GM23338 (cell line): ENCODE data around the gene KLF14. TPM values are rescaled to one million over a fixed set of nuclear protein-coding genes. Genes with fewer than 3 reads are reported as not detected.

ENCODE experiments used
- ATAC-seq: fragments of 200-7000 bp; cut with Tn5 transposase; 3 replicates; pipeline ENCODE4 v1.9.1; 2020
- DNase-seq: peaks from one replicate; pipeline ENCODE4 v3.0.0-alpha.2; 2015; ENCODE audit warnings: low spot score
- H2AFZ ChIP-seq: fragments of 200-600 bp; sonication (generic); 2 replicates; pipeline ENCODE4 v1.8.0; 2016; ENCODE audit warnings: antibody characterized with exemption, mild to moderate bottlenecking, moderate library complexity
- H3F3A ChIP-seq: fragments of 200-600 bp; sonication (generic); replicated peaks from 2 replicates; pipeline ENCODE4 v1.8.0; 2017; ENCODE audit warnings: antibody characterized with exemption, mixed run types, low read depth
- H3K27ac ChIP-seq: fragments of 200-600 bp; sonication (generic); 2 replicates; pipeline ENCODE4 v1.6.1; 2016; ENCODE audit warnings: low read depth
- H3K27me3 ChIP-seq: fragments of 200-600 bp; sonication (generic); 2 replicates; pipeline ENCODE4 v1.8.0; 2016; ENCODE audit warnings: mild to moderate bottlenecking, mixed run types, moderate library complexity; ENCODE audit not compliant: insufficient read depth
- H3K36me3 ChIP-seq: fragments of 200-600 bp; sonication (generic); 2 replicates; pipeline ENCODE4 v1.8.0; 2016; ENCODE audit warnings: mild to moderate bottlenecking; ENCODE audit not compliant: insufficient read depth
- H3K4me1 ChIP-seq: fragments of 200-600 bp; sonication (generic); 2 replicates; pipeline ENCODE4 v1.8.0; 2016; ENCODE audit warnings: mild to moderate bottlenecking, moderate library complexity; ENCODE audit not compliant: insufficient read depth
- H3K4me2 ChIP-seq: fragments of 200-600 bp; sonication (generic); 2 replicates; pipeline ENCODE4 v1.7.1; 2017; ENCODE audit warnings: mixed run types
- H3K4me3 ChIP-seq: fragments of 200-600 bp; sonication (generic); 2 replicates; pipeline ENCODE4 v1.6.1; 2016; ENCODE audit warnings: mixed run types
- H3K79me2 ChIP-seq: fragments of 200-600 bp; sonication (generic); replicated peaks from 2 replicates; pipeline ENCODE4 v1.8.0; 2017; ENCODE audit warnings: mild to moderate bottlenecking; ENCODE audit not compliant: insufficient read depth
- H3K9me2 ChIP-seq: fragments of 200-600 bp; sonication (generic); 2 replicates; pipeline ENCODE4 v1.8.0; 2017; ENCODE audit not compliant: insufficient read depth
- H4K20me1 ChIP-seq: fragments of 200-600 bp; sonication (generic); replicated peaks from 2 replicates; pipeline ENCODE4 v1.8.0; 2017; ENCODE audit warnings: mild to moderate bottlenecking; ENCODE audit not compliant: insufficient read depth
- H3K27ac Mint-ChIP-seq: 2 replicates; pipeline ENCODE4 v1.8.0; 2020; ENCODE audit warnings: inconsistent platforms, mild to moderate bottlenecking, moderate library complexity, mixed read lengths
- H3K27me3 Mint-ChIP-seq: 3 replicates; pipeline ENCODE4 v1.8.0; 2022; ENCODE audit warnings: low read depth, mild to moderate bottlenecking, moderate library complexity, mixed read lengths, inconsistent platforms; ENCODE audit not compliant: insufficient read depth, poor library complexity
- H3K36me3 Mint-ChIP-seq: 3 replicates; pipeline ENCODE4 v1.8.0; 2021; ENCODE audit warnings: low read depth, mild to moderate bottlenecking, inconsistent platforms, moderate library complexity, mixed read lengths
- H3K4me1 Mint-ChIP-seq: 3 replicates; pipeline ENCODE4 v1.8.0; 2020; ENCODE audit warnings: mild to moderate bottlenecking, inconsistent platforms, mixed read lengths
- H3K4me3 Mint-ChIP-seq: 3 replicates; pipeline ENCODE4 v1.8.0; 2021; ENCODE audit warnings: moderate library complexity, mild to moderate bottlenecking, inconsistent platforms, mixed read lengths
- H3K9me3 Mint-ChIP-seq: 3 replicates; pipeline ENCODE4 v1.8.0; 2020; ENCODE audit warnings: moderate library complexity, mild to moderate bottlenecking, inconsistent platforms, mixed read lengths
- EZH2 ChIP-seq: fragments of 200-600 bp; sonication (generic); IDR thresholded peaks from one replicate; pipeline ENCODE4 v1.8.0; 2017; ENCODE audit warnings: antibody characterized with exemption, mild to moderate bottlenecking, low read depth; ENCODE audit not compliant: unreplicated experiment
- STAT1 ChIP-seq: IDR thresholded peaks from one replicate; pipeline ENCODE4 v1.6.1; 2016; ENCODE audit warnings: antibody characterized with exemption; ENCODE audit not compliant: unreplicated experiment
- ZNF114 ChIP-seq: fragments of 250-450 bp; sonication (Bioruptor Pico); IDR thresholded peaks from 2 replicates; pipeline ENCODE4 v1.5.0; 2020; ENCODE audit warnings: mild to moderate bottlenecking, moderate library complexity
- ZNF462 ChIP-seq: fragments of 250-450 bp; sonication (Bioruptor Pico); IDR thresholded peaks from 2 replicates; pipeline ENCODE4 v1.5.0; 2020; ENCODE audit warnings: mild to moderate bottlenecking, moderate library complexity
- polyA plus RNA-seq: library from polyadenylated mRNA; unstranded; fragments of >200 nt; fragmentation: Nextera tagmentation; extraction: Ambion mirVana; gene quantifications from 2 replicates; pipeline ENCODE4 v1.2.1, GENCODE V29; 2016
- total RNA-seq: library from RNA; depleted of rRNA; stranded (reverse); fragments of >200 nt; shearing (Covaris generic); gene quantifications from 2 replicates; pipeline ENCODE4 v1.2.3, GENCODE V29; 2014

The KLF14 gene
- total and polyA plus RNA-seq, 2 experiments from 2014 or later = not detected

GRCh38 chr7:130734815-130735716 lies 1.1 kb upstream of the KLF14 start:
- DNase-seq = no peak
- peak overlapping the region; percentile 56 for H3K4me3 ChIP-seq
- peaks cover 83% of the 10 kb centered on the region for H3K27me3 ChIP-seq
- ATAC-seq = no peak
- 0 out of 2 replicates have a peak overlapping the region, but pooled peaks have one; percentile 87 for H2AFZ ChIP-seq
- H3K36me3 ChIP-seq = no peaks in the 10 kb centered on the region
- peaks cover 6% of the 10 kb centered on the region; the same call in 1 of the 2 replicates for H3K4me1 ChIP-seq
- no peaks in the 10 kb centered on the region for H4K20me1 ChIP-seq
- H3F3A ChIP-seq = no peaks in the 10 kb centered on the region
- Mint-ChIP-seq H3K4me1 (peaks cover 4% of the 10 kb centered on the region; the same call in 1 of the 3 replicates), H3K4me3 (peak overlapping the region; percentile 78), H3K27me3 (peaks cover 62% of the 10 kb centered on the region), H3K9me3 (peaks cover 4% of the 10 kb centered on the region; the same call in 2 of the 3 replicates), H3K27ac (no peak overlapping the region), H3K36me3 (no peaks in the 10 kb centered on the region)
- no peaks in the 10 kb centered on the region for H3K79me2 ChIP-seq
- peak; percentile 11 for TF ChIP-seq EZH2
- TF ChIP-seq STAT1 = no peak
- H3K4me2 ChIP-seq = peak overlapping the region; percentile 79
- H3K9me2 ChIP-seq = no peaks in the 10 kb centered on the region
- no peak overlapping the region for H3K27ac ChIP-seq

- ATAC-seq (peak; percentile 80), DNase-seq (peak; percentile 68)
- Mint-ChIP-seq H3K9me3 (peaks cover 4% of the 10 kb centered on the region; the same call in 2 of the 3 replicates), H3K27me3 (peaks cover 62% of the 10 kb centered on the region), H3K36me3 (no peaks in the 10 kb centered on the region), H3K4me3 (peak overlapping the region; percentile 79), H3K4me1 (peaks cover 4% of the 10 kb centered on the region; the same call in 1 of the 3 replicates), H3K27ac (no peak overlapping the region)
- H3K9me2 ChIP-seq = no peaks in the 10 kb centered on the region
- no peaks in the 10 kb centered on the region for H4K20me1 ChIP-seq
- no peak overlapping the region for H3K27ac ChIP-seq
- H3K4me2 ChIP-seq = peak overlapping the region; percentile 79
- no peaks in the 10 kb centered on the region for H3K36me3 ChIP-seq
- no peaks in the 10 kb centered on the region for H3K79me2 ChIP-seq
- peak overlapping the region; percentile 98 for H2AFZ ChIP-seq
- no peaks in the 10 kb centered on the region for H3F3A ChIP-seq
- peak overlapping the region; percentile 56 for H3K4me3 ChIP-seq
- TF ChIP-seq EZH2 = peak; percentile 61
- no peak for TF ChIP-seq ZNF462 (CRISPR knock-in tag)
- TF ChIP-seq ZNF114 = no peak
- peaks cover 6% of the 10 kb centered on the region; the same call in 1 of the 2 replicates for H3K4me1 ChIP-seq
- H3K27me3 ChIP-seq = peaks cover 98% of the 10 kb centered on the region
These were observed 752 bp downstream of the KLF14 start for GRCh38 chr7:130732980-130733930.
